Peyer's patch (tissue), 4 donors: ENCODE measurements around the gene CDK6.

Experiments
- POLR2A ChIP-seq, 2 donors: fragments of 450-650 bp; IDR thresholded peaks; one replicate each; pipeline ENCODE4 v1.5.1; 2017; ENCODE audit warnings: antibody characterized with exemption in 2 of 2, mild to moderate bottlenecking in 2 of 2, moderate library complexity in 2 of 2
- TF ChIP-seq, protein P1 (sequence below), 6 experiments: fragments of 450-650 bp in 4 of 6; fragments of 200-600 bp in 2 of 6; sonication (generic) in 1 of 6; IDR thresholded peaks; one replicate each; pipeline ENCODE4 v1.5.1; 2017 to 2019; ENCODE audit warnings: antibody characterized with exemption in 6 of 6, mild to moderate bottlenecking in 3 of 6, moderate library complexity in 1 of 6

DNA sequence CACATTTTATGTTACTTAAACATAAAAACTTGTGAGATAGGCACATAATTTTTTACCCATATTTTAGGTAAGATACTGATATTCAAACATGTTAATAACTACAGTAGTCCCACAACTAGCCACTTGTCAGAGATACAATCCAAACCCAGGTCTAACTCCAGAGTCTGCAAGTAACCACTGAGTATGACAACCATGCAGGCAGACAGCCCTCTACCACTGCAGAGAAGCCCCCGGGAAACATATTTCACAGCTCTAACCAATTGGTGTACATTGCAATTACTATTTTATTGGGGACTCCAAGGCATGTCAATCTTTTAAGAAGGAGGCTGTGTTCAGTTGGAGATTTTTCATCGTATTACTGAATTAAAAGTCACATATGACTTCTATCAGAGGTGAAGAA lies 139.0 kb downstream of the CDK6 start:
- TF ChIP-seq, protein P1, sequence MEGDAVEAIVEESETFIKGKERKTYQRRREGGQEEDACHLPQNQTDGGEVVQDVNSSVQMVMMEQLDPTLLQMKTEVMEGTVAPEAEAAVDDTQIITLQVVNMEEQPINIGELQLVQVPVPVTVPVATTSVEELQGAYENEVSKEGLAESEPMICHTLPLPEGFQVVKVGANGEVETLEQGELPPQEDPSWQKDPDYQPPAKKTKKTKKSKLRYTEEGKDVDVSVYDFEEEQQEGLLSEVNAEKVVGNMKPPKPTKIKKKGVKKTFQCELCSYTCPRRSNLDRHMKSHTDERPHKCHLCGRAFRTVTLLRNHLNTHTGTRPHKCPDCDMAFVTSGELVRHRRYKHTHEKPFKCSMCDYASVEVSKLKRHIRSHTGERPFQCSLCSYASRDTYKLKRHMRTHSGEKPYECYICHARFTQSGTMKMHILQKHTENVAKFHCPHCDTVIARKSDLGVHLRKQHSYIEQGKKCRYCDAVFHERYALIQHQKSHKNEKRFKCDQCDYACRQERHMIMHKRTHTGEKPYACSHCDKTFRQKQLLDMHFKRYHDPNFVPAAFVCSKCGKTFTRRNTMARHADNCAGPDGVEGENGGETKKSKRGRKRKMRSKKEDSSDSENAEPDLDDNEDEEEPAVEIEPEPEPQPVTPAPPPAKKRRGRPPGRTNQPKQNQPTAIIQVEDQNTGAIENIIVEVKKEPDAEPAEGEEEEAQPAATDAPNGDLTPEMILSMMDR (IDR thresholded peaks at IDR 0.05), result no peak
- no peak for TF ChIP-seq POLR2A (IDR thresholded peaks at IDR 0.05)
